ENCODE data around the gene GLS.

DNA sequence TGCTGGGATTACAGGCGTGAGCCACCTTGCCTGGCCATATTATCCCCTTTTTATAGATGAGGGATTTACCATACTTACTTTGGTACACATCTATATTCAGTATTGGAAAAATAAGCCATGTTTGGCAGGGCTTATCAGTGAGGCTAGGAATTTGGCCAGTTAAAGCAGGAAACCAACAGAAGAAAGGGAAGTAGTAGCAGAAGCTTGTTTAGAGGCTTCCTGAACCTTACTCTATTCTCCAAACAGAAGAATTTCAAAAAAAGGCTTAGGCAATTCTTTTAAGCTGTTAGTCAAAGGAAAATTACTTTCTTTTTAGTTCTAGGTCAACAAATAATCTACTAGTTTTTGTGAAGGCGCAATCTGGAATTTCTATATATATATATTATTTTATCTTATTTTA, 3.2 kb upstream of the GLS start:
- TF ChIP-seq, protein P1, sequence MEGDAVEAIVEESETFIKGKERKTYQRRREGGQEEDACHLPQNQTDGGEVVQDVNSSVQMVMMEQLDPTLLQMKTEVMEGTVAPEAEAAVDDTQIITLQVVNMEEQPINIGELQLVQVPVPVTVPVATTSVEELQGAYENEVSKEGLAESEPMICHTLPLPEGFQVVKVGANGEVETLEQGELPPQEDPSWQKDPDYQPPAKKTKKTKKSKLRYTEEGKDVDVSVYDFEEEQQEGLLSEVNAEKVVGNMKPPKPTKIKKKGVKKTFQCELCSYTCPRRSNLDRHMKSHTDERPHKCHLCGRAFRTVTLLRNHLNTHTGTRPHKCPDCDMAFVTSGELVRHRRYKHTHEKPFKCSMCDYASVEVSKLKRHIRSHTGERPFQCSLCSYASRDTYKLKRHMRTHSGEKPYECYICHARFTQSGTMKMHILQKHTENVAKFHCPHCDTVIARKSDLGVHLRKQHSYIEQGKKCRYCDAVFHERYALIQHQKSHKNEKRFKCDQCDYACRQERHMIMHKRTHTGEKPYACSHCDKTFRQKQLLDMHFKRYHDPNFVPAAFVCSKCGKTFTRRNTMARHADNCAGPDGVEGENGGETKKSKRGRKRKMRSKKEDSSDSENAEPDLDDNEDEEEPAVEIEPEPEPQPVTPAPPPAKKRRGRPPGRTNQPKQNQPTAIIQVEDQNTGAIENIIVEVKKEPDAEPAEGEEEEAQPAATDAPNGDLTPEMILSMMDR (IDR thresholded peaks at IDR 0.05): no peak
- TF ChIP-seq POLR2A (IDR thresholded peaks at IDR 0.05): no peak

All from body of pancreas (tissue), 4 donors.